RCC 7860 (cell line): Measurements from ENCODE around the gene HOXC13.

Experiments
- DNase-seq: peaks from one replicate; pipeline ENCODE4 v3.0.0-alpha.2; 2015; ENCODE audit warnings: low spot score
- FAIRE-seq: peaks from 2 replicates; lab custom pipeline; 2012; peaks lifted over from hg19 to GRCh38; lab: Jason Lieb, UNC

HOXC13 gene

DNA sequence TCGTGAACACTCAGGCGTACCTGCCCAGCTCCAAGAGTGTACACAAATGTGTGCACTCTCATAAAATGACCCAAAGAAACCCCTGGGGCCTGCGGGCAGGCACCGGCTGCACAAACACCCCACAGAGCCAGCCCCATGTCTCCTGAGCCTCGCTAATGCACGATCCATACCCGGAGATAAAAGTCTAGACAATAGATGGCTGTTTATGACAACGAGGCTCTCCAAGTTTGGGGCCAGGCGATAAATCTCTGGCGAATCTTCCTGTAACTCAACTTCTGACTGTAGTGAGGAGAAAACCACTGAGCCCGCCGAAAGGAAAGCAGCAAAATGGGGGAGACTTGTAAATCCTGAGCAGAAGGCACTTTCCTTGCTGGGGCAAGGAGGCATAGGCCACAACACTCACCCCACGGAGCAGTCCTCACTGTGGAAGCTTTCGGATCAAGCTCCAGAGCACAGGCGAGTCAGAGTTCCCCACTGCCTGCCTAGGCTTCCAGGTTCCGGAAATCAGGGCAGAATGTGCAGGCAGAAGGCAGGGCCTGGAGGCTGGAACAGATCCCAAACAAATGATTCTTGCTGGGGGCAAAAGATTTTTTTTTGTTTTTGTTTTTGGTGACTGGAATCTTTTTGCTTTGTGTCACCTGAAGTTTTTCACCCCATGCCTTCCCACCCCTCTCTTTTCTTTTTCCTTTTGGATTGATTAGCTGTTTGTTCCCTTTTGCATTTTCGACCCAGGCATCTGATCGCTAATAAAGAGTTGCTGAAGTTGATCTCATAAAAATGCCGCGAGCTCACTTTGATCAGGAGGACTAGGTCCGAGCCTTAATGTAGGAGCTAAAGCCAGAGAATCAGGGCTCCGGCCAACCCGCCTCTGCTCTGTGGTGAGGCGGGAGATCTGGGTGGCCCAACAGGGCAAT is 29.8 kb downstream of the HOXC13 start:
- no peak for FAIRE-seq

DNA sequence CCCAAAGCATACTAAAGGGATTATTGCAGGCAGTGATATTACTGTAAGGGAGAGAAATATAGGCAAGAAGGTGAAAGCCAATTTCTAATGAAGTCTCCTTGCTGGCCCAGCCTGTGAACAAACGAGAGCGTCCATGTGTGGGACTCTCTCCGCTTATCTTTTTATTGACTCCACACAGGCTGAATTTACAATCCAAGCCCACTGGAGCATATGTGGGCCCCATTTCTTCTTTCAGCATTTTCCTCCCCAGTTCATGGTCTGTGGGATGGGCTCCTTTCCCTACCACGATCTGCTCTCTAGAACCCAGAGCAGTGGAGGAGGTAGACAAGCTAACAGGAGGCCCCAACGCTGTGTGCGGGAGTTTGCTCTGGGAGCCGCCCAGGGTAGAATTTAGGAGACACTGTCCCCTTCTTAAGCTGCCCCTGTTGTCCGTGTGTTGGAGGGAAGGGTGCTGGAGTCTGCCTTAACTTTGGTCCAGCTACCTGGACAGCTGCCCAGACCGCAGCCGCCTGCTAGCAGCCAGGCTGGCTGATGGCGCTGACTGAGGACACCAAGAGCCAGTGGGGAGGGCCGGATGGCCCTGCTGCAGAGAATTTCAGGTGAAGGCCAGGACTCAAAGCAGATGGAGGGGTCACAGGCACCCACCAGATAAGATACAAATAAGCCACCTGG is 31.1 kb downstream of the HOXC13 start:
- FAIRE-seq (no peak), DNase-seq (no peak)

More for the DNA sequence above, 29.8 kb downstream of the HOXC13 start:
- no peak for DNase-seq

DNA sequence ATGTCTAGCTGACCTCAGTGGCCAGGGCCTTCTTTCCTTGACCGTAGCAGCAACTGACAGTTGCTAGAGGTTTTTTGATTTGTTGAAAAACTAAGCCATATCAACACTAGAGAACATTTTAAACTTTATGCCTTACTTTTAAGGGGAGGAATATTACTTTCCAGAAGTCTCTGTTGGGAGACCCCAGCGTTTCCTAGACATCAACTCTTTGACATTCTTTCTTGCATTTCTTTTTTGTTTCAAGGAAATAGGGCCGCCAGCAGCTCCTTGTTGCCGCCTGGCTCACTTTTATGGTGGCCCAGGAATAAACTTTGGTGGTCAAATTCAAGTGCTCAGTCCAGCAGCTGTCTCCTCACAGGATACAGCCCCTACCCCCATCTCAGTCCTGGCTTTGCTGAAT is 31.8 kb downstream of the HOXC13 start:
- FAIRE-seq (no peak), DNase-seq (no peak)

DNA sequence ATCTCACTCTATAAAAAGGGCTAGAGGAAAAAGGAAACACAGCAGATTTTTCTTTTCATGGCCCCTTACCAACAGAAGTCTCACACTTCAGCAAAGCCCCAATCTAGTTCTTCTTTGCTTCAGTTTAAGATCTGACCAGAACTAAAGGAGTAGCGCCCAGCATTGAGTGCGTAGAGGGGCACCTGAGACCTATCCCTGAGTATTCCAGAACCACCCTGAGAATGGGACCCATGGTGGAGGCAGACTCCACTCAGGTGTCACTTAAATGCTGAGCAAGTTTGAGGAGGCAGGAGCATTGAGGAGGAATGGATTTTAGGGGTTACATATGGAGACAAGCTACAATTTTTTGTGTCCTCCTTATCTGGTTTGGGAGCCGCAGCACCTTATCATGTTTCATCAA is 32.5 kb downstream of the HOXC13 start:
- FAIRE-seq (no peak), DNase-seq (no peak)

DNA sequence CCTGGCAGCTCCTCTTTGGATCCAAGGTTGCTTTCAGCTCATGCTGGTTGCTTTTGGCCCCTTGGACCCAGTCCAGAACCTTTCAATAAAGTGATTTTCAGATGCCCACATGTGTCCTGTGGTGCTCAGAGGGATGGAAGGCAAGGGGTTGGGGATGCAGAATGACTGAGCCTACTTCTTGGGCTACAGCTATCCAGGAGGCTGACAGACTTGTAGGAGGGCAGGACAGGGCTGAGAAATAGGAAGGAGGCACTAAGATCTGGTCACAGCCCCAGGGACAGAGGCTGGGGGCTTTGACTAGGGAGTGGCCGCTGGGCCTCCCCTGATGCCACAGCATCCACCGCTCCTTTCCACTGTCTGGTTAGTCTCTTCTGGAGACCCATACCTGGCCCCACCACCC is 33.1 kb downstream of the HOXC13 start:
- no peak for DNase-seq
- FAIRE-seq = no peak

DNA sequence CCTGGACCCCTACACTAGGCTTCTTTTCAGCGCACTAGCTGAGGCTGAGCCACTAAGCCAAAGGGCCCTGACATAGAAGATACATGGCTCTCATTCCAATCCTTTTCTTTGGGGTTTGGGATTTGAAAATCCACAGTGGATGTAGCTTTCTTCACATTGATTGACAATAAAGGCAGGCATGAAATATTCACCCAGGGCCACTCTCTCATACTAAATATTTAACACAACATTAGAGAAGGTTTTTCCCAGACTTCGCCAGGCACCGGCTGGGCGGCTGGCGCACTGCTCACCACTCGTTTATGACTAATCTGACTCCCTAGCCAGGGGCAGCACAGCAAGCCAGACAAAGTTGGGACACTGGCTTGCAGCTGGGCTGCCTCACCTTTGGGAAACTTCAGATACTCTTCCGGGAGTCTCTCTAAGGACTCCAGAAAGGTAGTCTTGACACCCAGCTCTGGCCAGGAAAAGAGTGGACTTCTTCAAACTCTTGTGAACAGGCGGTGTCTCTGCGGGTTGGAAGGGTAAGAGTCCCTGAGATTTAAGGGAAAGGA is 33.6 kb downstream of the HOXC13 start:
- FAIRE-seq (no peak), DNase-seq (no peak)

DNA sequence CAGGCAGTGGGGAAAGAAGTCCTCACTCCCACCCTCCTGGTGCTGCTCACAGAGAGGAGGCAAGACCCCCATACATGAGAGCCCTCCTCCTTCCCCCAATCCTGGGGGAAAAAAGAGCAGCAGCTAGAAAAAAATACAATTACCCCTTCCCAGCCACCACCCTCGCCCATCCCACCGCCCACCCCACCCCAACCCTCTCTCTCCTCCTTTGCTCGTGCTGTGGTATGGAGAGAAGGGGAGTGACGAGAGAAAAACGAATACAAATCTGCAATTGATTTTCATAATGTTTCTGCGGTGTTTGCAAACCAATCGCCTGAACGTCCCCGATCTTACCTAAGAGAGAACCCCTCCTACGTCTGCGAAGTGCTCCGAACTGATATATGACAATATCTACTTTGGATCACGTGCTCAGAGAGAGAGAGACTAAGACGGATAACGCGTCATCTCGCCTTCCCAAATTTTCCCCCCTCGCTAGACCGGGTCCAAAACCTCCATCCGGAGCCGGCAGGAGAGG is 34.1 kb downstream of the HOXC13 start, which contains the start of gene HOXC11:
Gene HOXC11 (plus strand): TSS at position 405 of the 514 bp plus-strand sequence. CDS start 116 bp downstream, outside the sequence.
- FAIRE-seq (no peak), DNase-seq (no peak)

DNA sequence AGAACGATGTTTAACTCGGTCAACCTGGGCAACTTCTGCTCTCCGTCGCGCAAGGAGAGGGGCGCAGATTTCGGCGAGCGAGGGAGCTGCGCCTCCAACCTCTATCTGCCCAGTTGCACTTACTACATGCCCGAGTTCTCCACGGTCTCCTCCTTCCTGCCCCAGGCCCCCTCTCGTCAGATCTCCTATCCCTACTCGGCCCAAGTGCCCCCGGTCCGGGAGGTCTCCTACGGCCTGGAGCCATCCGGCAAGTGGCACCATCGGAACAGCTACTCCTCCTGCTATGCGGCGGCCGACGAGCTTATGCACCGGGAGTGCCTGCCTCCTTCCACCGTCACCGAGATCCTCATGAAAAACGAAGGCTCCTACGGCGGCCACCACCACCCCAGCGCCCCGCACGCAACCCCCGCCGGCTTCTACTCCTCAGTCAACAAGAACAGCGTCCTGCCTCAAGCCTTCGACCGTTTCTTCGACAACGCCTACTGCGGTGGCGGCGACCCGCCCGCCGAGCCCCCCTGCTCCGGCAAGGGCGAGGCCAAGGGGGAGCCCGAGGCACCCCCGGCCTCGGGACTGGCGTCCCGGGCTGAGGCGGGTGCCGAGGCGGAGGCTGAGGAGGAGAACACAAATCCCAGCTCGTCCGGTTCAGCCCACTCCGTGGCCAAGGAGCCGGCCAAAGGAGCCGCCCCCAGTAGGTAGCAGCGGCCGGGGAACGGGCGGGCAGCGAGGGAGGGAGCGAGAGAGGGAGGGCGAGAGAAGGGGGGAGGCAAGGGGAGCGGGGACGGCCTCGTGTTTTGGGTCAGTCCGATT is 34.8 kb downstream of the HOXC13 start:
- FAIRE-seq = no peak

DNA sequence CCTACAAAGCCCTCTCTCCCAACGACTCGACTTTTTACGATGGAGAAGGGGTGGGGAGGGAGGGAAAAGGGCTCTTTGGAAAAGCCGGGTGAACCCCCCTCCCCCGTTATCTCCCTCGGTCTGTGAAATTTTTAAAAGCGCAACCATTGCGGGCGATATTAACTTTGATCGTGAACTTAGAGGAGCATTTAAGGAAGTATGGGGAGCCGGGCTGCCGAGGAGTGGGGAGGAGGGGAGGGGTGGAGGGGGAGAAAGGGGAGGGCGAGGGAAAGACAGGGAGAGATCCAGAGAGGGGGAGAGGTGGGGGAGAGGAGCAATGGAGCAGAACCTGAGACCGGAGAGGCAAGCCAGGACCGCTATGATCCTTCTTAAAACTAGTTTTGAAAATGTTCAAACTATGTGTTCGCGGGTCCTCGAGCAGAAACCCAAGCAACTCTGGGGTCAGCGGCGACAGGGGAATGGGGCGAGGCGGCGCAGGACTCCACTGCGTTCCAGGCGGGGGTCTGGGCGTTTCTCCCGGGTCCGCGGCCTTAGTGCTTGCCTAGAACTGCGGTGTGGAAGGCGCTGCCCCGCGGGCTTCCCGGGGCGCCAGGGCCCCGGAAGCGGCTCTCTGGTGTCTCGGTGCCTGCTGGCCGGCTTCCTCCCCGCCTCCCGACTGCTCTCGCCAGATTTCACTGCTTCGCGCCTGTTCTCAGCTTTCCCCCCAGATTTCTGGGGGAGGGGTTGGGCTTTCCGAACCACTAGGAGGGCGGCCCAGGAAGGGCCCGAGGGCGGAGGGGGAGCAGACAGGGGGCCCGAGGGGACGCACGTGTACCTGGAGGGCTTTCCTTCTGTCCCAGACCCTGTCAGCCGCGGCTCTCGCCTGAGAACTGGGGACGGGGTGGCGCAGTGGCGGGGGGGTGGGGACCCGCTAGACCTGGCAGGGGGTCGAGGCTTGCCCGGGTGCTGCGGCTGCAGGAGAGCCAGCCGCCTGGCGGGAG is 35.7 kb downstream of the HOXC13 start, which contains the start of gene HOTAIR:
Gene HOTAIR (minus strand): TSS at position 871 of the 980 bp plus-strand sequence.
- no peak for FAIRE-seq
- peak; percentile 19 for DNase-seq

More for the DNA sequence above, 34.8 kb downstream of the HOXC13 start:
- no peak for DNase-seq

DNA sequence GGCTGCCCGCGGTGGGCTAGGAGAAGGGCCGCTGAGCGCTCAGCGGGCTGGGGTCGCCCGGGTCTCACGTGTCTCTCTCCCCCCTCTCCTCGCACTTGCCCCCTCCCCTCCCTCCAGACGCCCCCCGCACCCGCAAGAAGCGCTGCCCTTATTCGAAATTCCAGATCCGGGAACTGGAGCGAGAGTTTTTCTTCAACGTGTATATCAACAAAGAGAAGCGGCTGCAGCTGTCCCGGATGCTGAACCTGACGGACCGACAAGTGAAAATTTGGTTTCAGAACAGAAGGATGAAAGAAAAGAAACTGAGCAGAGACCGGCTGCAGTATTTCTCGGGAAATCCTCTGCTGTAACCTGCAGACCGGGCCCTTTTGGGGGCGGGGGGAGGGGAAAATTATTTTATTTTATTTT is 36.4 kb downstream of the HOXC13 start:
- FAIRE-seq = no peak
- no peak for DNase-seq

DNA sequence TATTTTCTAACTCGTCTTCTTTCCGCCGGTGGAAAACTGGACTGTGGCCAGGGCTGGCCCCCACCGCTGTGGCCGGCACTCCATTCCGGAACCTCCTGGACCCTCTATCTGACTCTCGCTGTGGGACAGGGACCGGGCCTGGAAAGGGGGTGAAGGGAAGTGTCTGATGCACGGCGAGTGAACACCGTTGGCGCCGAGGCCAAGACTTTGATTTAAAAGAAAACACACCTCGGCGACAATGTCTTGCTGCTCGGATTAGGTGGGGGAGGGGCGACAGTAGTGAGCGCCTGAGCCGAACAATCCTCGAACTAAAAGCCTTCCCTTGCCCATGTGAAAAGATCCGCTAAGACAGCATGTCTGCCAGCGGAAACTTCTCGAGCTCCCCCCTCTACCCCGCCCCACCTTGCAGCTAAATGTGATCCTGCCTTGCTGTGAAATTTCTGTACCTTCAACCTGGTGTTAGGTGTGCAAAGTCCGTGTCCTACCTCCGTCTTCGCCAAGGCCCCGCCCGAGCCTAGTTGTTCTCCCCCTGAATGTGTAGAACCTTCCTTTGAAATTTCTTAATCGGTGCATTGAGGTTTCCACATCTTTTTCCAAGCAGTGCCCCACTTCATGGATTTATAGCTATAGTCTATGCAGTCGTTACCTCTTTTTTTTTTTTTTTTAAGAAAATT is 37.0 kb downstream of the HOXC13 start:
- FAIRE-seq (no peak), DNase-seq (no peak)

DNA sequence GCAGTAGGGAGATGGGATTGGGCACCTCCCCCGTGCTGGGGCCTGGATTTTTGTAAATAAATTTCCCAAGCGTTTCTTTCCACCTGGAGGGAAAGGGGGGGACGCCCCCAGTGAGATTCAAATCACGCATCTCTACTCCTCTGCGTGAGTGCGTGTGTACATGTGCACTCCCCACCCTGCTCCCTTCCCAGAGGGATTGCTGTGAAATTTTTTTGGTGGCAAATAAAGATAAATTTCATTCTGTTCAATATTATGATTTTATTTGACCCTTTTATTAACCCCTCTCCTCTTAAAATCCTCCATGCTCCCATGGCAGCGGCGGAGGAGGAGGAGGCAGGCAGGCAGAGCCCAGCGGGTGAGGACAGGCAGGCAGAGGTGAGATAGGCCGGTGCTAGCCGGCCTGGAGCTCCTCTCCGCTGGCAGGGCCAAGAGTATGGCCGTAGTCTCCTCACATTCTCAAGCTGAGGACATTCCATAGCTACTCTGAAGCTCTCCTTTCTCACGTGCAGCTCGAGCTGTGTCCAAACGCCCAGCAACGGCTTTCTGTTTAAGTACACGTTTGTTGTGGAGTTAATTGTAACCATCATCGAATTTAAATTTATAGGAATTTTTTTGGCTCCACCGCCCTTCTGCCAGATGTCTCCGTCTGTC is 37.7 kb downstream of the HOXC13 start:
- FAIRE-seq (no peak), DNase-seq (no peak)

DNA sequence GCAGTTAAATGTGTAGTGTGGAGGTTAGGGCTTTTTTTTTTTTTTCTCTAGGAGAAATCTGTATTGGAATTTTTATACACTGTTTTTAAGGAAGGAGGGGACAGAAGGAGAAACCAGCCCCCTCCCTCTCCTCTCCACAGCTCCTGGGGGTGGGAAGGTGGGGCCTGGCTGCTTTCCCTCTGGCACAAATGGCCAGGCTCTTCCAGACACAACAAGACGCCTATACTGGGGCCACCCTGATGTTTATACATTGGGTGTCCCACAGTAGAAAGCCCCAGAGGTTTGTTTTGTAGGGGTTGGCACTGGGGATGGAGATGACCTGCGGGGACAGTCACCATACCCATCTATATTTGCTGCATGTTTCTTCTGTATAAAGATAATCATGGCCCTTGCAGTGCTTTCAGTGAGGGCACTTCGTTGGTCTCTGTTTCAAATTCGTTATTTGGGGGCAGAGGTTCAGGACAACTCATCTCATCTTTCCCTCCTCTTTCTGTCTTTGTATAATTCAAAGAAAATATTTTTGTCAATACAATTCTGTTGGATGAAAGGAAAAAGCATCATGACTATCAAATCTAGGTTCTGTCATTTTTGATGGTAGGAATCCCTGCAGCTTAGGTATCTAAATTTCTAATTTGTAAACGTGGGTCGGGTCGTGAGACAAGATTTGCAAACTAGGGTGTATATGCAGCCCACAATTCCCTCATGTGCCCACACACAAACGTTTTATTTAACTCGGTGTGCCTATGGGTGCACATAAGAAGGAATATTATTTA is 38.4 kb downstream of the HOXC13 start:
- DNase-seq (no peak), FAIRE-seq (no peak)

DNA sequence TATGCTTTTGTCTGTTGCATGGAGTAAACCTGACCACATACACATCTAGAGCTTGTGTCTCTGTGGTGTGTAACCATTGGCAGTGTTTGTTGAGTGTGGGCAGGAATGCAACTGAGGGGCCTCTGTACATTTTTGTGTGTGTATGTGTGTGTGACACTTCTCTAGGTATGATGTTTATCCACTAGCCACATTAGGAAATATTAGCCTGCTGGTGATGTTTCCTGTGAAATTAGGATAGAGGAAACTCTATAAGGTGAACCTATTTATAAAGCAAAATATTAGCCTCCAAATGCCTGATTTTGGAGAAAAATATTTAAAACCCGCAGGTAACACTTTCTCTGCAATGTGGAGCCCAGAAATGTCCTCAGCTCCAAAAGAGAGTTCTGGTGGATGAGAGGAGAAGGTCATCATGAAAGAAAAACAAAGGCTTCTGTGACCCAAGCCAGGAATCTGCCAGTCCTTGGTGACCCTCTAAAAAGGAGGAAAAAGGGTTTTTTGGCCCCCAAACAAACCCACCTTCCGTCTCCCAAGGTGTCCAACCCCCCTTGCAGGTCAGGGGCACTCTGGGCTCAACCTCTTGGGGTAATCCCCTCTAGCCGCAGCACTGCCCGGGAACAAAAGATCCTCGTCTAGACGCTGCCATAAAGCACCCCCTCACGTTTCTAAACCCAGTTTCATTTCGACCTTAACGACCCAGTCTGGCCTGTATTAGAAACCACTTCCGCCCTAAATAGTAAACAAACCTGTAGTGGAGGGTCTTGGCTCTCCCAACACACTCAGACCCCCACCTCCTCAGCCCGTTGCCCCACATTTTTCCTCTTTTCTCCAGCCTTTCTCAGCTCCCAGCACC is 39.2 kb downstream of the HOXC13 start:
- FAIRE-seq = no peak
- DNase-seq = no peak

DNA sequence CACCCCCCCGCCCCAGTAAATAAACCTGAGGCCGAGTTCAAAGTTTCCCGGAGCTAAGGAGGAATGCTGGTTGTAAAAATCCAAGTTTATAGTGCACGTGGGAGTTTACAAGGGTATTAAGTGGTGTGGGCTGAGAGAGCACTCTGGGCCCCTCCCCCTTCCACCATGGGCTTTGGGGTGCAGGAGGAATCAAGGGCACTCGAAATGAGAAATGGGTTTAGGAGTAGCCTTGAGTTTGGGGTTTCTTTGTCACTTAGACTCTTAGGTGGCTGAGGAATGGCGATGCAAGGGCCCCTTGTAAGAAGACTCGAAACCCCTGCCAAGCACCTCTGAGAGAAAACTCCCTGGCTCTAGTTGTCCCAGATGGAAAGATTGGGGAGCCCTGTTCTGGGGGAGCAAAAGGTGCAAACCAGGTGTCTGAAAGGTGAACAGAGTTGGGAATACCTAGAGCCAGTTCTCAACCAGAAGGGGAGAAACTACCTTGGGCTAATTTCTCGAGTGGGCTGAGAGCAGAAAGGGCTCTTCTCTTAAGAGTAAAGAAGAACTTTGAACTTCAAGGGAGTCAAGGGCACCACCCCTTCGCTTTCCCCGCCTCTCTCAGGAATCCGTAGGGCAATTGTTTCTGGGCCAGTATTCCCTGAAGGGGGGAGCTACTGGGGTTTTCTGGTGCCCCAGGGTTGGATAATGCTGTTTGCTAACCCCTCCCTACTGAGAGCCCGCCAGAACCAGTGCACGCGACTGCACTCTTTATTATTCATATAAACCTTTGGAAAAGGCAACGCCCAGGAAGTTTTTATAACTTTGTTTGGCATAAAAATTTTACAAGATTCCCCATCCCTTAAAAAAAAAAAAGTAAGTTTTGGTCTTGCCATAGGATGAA is 40.1 kb downstream of the HOXC13 start:
- FAIRE-seq (no peak), DNase-seq (no peak)
